GM19467 (cell line): ENCODE results near the gene LSS.
"Not testable (repeated sequence)": the region's sequence is repeated elsewhere in the genome, so short reads cannot be mapped to it uniquely, and the experiment has no call there.

ENCODE experiments used
- ATAC-seq: cut with Tn5 transposase; IDR thresholded peaks from one replicate; pipeline ENCODE4 v1.9.1; 2021; ENCODE audit warnings: mild to moderate bottlenecking, moderate library complexity; ENCODE audit not compliant: unreplicated experiment

The LSS gene

GRCh38 chr21:46171996-46172862 lies 56.3 kb downstream of the LSS start:
- no peak for ATAC-seq

DNA sequence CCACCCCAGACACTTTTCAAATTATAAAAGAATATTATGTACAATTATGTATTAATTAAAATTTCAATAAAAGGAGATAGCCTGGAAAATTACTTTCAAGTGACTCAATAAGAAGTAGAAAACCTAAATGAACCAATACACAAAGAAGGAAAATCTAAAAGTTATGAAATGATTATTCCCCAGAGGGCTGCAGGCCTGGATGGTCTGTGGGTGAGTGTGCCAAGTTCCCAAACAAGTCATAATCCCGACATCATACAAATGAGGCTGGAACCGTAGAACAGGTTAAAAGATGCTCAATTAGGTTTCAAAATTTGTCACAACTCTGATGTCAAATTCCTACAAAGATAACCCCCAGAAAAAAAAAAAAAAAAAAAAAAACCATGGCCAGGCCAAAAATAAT lies 57.0 kb downstream of the LSS start:
- ATAC-seq = no peak

- not testable (repeated sequence) for ATAC-seq
Measured at GRCh38 chr21:46170436-46171193, 58.0 kb downstream of the LSS start.

DNA sequence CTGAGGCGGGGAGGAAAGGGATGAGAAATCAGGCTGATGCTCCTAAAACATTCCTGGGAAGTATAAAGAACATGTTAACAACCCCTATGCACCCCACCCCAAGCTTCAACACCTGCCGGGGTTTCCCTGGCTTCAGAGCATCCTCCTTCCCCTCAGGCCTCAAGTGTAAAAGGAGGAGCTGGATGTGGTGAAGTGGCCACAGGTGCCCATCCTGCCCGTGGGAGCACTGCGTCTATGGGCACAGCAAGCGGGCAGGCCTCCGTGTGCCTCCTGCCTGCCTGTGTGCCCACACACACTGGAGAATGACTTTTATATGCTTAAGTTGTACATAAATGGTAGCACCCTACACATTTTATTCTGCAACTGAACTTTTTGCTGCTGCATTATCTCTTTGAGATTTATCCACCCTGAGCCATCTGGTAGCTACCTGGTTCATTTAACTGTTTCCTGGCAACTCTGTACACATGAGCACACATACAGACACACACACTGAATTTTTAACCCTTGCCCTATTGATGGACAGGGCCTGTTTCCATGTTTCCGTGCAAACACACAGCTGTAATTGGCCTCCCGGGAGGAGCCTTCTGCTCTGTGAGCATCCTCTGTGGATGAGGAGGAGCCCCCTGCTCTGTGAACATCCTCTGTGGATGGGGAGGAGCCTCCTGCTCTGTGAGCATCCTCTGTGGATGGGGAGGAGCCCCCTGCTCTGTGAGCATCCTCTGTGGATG lies 59.8 kb downstream of the LSS start:
- ATAC-seq = no peak

GRCh38 chr21:46168238-46168637 lies 60.3 kb downstream of the LSS start:
- no peak for ATAC-seq

GRCh38 chr21:46165098-46165497 lies 63.5 kb downstream of the LSS start:
- no peak for ATAC-seq

GRCh38 chr21:46163380-46163779 lies 65.2 kb downstream of the LSS start:
- ATAC-seq = no peak

DNA sequence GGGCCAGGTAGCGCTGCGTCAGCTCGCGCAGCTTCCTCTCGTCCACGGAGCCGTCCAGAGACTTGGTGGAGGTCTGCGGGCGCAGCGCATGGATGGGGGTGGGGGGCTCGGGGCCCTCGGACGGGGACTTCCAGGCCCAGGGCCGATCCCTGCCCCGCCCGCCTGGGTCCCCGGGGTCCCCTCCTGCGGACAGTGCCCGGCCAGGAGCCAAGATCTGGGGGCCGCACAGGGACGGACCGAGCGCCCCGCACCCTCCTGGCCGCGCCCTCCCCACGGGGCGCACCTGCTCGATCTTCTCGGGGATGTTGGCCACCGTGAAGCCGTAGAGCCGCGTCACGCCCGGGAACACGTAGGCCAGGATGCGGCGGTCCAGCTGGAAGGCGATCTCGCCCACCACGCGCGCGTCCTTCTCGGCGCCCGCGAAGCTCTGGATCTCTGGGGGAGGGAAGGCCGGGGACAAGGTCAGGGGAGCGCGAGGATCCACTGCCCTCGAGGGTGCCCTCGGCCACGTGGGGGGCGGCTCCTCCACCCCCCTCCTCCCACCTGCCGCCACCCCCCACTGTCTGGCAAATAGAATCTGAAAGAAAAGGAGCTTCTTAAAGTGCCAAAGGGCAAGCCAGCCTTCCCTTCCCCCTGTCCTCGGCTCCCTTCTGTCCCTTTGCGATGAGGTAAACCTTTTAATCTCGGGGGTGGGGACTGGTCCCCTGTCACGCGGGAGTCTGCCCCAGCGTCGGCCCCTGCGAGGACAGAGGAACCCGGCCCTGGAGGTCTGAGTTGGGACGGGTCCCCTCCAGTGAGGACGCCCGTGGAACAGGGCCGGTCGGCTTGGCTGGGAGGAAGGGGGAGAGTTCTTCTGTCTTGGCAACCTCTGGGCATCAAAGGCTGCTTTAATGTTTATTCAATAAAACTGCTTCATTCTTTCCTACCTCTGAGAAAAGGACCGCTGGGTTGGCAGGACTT lies 66.7 kb downstream of the LSS start:
- ATAC-seq = no peak

DNA sequence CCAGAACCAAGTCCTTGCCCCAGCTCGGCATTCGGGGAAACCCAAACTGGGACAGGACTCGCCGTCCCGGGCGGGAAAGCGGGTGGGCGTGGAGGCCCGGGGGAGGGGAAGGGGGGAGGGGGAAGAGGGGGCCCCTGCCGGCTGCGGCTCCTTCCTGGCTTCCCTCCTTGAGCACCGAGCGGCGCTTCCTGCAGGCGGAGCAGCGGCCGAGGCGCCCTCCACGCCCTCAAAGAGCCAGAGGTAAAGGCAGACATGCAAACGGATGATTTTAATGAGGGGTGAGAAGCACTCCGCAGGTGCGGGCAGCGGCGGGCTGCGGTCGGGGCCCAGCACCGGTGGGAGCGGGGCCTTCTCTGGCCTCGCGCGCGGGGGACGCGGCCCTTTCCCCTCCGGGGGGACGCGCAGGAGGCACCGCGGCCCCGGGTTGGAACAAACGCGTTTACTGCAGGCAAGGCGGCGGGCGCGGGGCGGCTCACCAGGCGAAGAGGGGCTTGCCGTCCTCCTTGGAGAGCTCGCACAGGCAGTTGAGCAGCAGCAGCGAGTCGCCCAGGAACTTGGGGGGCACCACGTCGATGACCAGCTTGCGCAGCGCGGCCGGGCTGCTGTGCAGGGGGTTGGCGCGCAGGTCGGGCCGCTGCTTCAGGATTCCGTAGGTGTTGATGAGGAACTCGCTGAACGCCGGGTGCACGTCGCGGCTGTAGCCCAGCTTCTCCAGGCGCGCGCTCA lies 67.5 kb downstream of the LSS start:
- no peak for ATAC-seq

DNA sequence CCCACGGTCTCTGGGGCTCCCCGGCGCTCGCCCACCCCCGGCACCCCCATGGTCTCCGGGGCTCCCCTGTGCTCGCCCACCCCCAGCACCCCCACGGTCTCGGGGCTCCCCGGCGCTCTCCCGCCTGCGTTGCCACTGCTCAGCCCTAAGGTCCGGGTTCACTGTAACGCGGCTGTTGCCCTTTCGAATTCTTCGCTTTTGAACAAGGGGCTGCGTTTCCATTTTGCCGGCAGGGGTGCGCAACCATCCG lies 68.0 kb downstream of the LSS start:
- no peak for ATAC-seq

DNA sequence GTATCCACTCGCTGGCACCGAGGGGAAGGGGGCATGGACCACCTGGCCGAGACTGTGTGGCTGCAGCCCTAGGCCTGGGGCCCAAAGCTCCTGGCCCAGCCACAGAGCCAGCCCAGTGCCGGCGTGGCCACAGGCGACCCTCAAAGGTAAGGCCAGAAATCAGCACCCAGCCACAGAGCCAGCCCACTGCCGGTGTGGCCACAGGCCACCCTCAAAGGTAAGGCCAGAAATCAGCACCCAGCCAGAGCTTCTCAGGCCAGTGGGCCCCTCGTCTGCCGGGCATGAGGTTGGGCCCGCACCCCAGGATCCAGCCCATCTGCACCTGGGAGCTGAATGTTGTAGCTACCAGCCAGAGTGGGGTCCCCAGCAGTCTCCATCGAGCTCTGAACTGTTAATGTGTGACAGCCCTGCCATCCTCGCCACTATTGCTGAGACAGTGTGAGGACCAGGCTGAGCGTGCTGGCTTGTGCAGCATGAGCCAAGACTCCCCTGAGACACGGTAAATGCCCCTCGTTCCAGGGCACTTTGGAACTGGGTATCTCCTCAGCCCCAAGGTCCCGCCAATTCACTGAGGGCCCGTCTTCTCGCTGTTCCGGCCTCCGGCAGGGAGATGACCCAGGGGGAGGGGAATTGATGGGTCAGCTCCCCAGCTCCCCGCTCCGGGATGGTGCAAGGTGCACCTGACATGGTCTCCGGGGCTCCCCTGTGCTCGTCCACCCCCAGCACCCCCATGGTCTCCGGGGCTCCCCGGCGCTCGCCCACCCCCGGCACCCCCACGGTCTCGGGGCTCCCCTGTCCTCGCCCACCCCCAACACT lies 68.5 kb downstream of the LSS start:
- no peak for ATAC-seq

- no peak for ATAC-seq
Measured at GRCh38 chr21:46159390-46159789, 69.2 kb downstream of the LSS start.

GRCh38 chr21:46158666-46159300 lies 69.8 kb downstream of the LSS start:
- ATAC-seq = no peak

- ATAC-seq = no peak
Measured at GRCh38 chr21:46157987-46158451, 70.6 kb downstream of the LSS start.

DNA sequence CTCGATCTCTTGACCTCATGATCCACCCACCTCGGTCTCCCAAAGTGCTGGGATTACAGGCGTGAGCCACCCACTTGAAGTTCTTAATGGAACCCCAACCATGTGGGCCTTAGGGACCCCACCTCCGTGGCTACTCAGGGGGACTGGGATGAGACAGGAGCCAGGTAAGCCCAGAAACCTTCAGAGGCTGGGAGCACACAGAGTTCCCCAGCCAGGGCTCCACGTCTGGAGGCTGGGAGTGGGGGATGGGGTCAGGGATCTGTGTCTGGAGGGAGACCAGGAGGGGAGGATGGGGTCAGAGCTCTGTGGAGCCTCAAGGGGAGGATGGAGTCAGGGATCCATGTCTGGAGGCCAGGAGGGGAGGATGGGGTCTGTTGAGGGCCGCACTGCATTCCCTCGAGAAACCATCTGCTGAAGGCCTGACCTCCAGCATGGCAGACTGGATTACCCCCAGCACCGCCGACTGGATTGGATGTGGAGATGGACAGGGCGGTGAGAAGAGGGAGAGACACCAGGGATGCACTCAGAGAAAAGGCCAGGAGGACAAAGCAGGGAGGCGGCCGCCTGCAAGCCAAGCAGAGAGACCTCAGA lies 71.1 kb downstream of the LSS start:
- no peak for ATAC-seq

GRCh38 chr21:46156678-46157077 lies 71.9 kb downstream of the LSS start:
- no peak for ATAC-seq

DNA sequence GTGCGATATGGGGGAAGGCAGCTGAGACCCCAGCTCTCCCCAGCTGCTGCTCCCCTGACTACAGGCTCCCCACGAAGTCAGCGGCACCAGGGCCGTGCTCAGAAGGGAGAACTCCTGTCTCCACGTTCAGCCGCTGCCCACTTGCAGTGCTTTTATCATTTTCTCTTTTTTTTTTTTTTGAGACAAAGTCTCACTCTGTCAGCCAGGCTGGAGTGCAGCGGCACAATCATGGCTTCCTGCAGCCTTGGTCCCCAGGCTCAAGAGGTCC lies 72.3 kb downstream of the LSS start:
- ATAC-seq = no peak
